Fibroblast of upper back skin (primary cell): ENCODE data around the gene VAV3.

ENCODE experiments used
- DNase-seq: peaks from one replicate; pipeline ENCODE4 v3.0.0-alpha.2; 2013

Gene VAV3

DNA sequence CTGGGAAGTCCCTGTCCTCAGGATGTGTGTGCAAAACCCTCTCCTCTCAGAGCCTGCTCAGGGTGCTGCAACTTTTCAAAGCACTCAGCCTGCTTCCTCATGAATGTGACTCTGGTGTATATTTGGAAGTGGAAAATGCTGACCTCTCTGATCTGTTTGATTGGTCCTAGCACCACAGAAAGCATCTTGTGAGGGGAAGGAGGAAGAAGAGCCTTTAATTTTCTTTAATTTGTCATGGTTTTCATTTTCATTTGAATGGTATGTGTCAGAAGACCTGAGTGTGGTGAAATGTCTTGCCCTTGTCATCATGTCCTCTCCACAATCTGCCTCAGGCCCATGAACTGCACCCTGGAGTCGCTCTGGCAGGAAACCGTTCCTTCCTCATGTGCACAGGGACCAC, 440.7 kb downstream of the VAV3 start:
- DNase-seq: no peak

- DNase-seq: no peak
Observed at GRCh38 chr1:107523736-107524135, 441.2 kb downstream of the VAV3 start.

DNA sequence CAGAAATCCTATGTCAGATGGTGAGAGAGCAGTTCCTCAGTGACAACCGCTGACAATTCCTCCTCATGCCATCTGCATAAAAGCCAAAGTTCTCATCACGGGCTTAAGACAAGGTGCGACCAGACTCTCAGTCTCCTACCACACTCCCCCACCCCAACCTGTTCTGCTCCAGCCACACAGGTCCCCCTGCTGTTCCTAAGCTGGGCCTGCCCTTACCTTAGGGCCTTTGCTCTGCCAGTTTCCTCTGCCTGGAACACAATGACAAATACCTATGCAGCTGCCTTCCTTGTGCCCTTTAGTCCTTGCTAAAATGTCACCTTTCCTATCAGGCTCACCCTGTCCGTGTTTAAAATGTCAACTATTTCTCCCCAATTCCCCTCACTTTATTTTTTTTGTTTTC, 441.9 kb downstream of the VAV3 start:
- DNase-seq: no peak
